ENCODE results near the gene TTLL11.
"Not testable (repeated sequence)": the region's sequence is repeated elsewhere in the genome, so short reads cannot be mapped to it uniquely, and the experiment has no call there.

The TTLL11 gene

GRCh38 chr9:121898856-121899255, 194.3 kb downstream of the TTLL11 start:
- no peak overlapping the region for H3K4me3 ChIP-seq (ENCODE audit: control insufficient read depth, low read depth, low read length)
- DNase-seq (ENCODE audit: low read depth), result no peak
- TF ChIP-seq CTCF (conservative IDR thresholded peaks at IDR 0.05; ENCODE audit: control insufficient read depth, insufficient read depth, low read depth, low read length), result no peak

GRCh38 chr9:121897140-121897539, 196.0 kb downstream of the TTLL11 start:
- TF ChIP-seq CTCF (conservative IDR thresholded peaks at IDR 0.05; ENCODE audit: control insufficient read depth, insufficient read depth, low read depth, low read length), result no peak
- no peak overlapping the region for H3K4me3 ChIP-seq (ENCODE audit: control insufficient read depth, low read depth, low read length)
- no peak for DNase-seq (ENCODE audit: low read depth)

GRCh38 chr9:121896545-121896943, 196.6 kb downstream of the TTLL11 start:
- peak; percentile 43 for DNase-seq (ENCODE audit: low read depth)
- no peak for TF ChIP-seq CTCF (conservative IDR thresholded peaks at IDR 0.05; ENCODE audit: control insufficient read depth, insufficient read depth, low read depth, low read length)
- no peak overlapping the region for H3K4me3 ChIP-seq (ENCODE audit: control insufficient read depth, low read depth, low read length)

- no peak for TF ChIP-seq CTCF (conservative IDR thresholded peaks at IDR 0.05; ENCODE audit: control insufficient read depth, insufficient read depth, low read depth, low read length)
- DNase-seq (ENCODE audit: low read depth), result peak; percentile 73
- no peak overlapping the region for H3K4me3 ChIP-seq (ENCODE audit: control insufficient read depth, low read depth, low read length)
These were observed 197.1 kb downstream of the TTLL11 start for GRCh38 chr9:121895818-121896544.

- TF ChIP-seq CTCF (conservative IDR thresholded peaks at IDR 0.05; ENCODE audit: control insufficient read depth, insufficient read depth, low read depth, low read length), result no peak
- no peak for DNase-seq (ENCODE audit: low read depth)
- no peak overlapping the region for H3K4me3 ChIP-seq (ENCODE audit: control insufficient read depth, low read depth, low read length)
These were observed 197.8 kb downstream of the TTLL11 start for GRCh38 chr9:121895358-121895757.

GRCh38 chr9:121894380-121894779, 198.7 kb downstream of the TTLL11 start:
- DNase-seq (ENCODE audit: low read depth); H3K4me3 ChIP-seq (ENCODE audit: control insufficient read depth, low read depth, low read length): not testable (repeated sequence)

- no peak for DNase-seq (ENCODE audit: low read depth)
- no peak for TF ChIP-seq CTCF (conservative IDR thresholded peaks at IDR 0.05; ENCODE audit: control insufficient read depth, insufficient read depth, low read depth, low read length)
- no peak overlapping the region for H3K4me3 ChIP-seq (ENCODE audit: control insufficient read depth, low read depth, low read length)
These were observed 199.3 kb downstream of the TTLL11 start for GRCh38 chr9:121893786-121894185.

All from fibroblast of mammary gland (primary cell).